Stimulated activated CD4-positive, alpha-beta T cell treated with anti-CD3 and anti-CD28 coated beads, Interleukin-4, amount 100 ng/mL, for 48 hours (primary cell): ENCODE data around the gene GPX3.
A peak's percentile ranks its signal among the peaks of the same experiment; 100 is the strongest.

Experiments used
- DNase-seq, 2 donors: peaks; one replicate each; pipeline ENCODE4 v3.0.0-alpha.2; 2020; ENCODE audit warnings: low read depth in 2 of 2

Gene GPX3

GRCh38 chr5:151034422-151035379 lies 14.3 kb downstream of the GPX3 start:
- DNase-seq, result no peak

GRCh38 chr5:151036556-151036955 lies 16.2 kb downstream of the GPX3 start:
- DNase-seq, result no peak

DNA sequence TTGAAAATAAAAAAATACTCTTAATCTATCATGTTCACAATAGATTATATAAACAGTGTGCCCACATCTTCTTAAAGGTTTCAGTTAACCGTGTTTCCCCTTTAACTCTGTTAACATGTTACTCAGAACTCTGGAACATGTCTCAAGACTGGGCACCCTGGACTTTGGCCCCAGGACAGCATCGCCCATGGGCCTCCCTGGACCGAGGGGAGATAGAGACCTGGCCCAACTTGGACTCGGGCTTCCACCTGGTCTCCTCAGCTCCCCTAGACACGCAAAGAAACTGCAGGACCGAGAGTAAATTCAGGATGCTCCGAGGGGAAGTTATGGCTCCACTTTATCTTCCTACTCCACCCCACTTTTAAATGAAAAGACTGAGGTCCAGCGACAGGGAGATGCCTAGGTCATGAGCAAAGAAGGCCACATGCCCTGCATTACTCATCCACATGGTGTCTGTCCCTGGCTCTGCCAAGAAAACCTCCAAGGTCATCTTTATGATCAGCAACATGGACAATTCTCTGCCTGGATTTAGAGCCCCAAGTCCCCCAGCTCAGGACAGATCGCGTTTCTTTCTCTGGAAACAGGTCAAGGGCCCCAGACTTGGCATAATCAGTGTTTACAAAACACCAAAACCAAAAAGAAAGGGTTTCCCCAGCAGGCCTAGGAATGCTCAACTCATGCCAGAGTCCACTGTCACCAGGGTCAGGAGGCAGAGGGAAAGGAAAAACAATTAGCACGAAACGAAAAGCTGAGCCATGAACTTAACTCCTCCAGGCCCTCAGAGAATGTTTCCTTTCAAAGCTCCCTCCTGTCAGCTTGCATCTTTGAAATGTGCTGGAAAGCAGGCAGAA lies 17.4 kb downstream of the GPX3 start:
- DNase-seq, result no peak

DNA sequence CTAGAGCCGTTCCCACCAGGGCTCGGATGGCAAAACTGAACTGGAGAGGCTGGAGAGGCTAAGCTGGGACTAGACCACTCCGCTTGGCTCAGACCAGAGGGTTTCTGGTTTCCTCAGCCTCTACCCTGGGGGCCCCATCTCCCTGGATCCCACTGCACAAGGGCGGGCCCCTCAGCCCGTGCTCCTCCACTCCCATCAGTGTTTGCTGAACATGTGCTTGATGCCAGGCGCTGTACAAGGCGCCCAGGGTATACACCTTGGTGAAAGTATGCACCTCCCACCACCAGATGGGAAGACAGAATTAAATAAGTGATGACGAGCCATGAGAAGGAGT lies 18.0 kb downstream of the GPX3 start:
- no peak for DNase-seq

DNA sequence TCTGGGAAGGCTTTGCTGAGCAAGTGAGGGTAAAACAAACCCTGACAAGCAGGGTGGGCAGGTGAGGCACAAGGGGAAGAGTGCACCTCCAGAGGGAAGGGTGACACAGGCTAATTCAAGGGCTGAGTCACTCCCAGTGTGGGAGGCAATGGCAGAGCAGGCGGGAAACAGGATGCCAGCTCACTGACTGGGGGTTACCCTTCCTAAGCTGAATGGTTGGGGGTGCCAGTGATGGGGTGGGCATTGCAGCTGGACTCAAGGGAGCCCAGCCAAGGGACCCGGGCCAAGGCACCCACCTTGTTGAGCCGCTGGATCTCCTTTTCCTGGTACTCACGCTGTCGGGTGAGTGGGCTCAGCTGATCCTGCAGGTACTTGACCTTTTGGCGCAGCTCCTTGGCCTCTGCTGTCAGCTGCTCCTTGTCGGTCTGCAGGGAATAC lies 18.4 kb downstream of the GPX3 start:
- DNase-seq, result peak in 1 of 2 donors; percentile 26

DNA sequence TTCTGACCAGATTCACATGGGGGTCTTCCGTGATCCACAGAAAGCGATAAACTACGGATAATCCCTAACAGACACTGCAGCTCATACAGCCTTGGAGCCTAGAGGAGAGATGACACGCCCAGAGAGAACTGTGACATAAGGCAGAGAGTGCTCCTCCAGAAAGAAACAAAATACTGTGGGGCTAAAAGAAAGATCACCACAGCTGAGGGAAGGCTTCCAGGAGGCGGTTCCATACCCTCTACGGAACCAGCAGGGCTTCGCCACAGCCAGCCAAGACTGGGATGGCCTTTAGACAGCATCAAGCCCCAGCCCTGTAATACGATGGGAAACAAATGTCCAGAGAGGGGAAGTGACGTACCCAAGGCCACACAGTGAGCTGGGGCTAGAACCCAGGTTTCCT lies 19.3 kb downstream of the GPX3 start:
- DNase-seq, result no peak

DNA sequence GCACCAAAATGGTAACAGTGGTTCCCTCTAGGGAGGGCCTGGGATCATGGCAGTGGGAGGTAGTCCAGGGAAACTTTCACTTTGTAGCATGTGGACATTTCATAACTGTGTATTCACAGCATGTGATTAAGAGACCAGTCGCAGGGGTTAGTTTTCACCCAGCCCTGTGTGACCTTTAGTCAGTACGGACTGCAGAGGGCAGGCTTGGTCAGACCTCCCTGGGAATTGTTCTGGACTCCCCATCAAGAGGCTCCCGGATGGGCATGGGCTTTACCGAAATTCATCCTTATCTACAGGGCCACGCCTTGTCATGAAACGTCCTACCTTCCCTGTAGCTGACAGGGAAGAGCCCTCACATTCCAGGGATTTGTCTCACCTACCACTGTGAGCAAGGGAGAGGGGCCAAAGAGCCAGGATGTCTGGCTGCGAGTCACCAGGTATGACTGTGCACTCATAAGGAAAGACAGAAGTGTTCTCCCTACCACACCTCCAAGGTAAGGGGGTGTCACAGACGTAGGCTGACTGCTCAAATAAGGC lies 19.9 kb downstream of the GPX3 start:
- DNase-seq, result no peak

DNA sequence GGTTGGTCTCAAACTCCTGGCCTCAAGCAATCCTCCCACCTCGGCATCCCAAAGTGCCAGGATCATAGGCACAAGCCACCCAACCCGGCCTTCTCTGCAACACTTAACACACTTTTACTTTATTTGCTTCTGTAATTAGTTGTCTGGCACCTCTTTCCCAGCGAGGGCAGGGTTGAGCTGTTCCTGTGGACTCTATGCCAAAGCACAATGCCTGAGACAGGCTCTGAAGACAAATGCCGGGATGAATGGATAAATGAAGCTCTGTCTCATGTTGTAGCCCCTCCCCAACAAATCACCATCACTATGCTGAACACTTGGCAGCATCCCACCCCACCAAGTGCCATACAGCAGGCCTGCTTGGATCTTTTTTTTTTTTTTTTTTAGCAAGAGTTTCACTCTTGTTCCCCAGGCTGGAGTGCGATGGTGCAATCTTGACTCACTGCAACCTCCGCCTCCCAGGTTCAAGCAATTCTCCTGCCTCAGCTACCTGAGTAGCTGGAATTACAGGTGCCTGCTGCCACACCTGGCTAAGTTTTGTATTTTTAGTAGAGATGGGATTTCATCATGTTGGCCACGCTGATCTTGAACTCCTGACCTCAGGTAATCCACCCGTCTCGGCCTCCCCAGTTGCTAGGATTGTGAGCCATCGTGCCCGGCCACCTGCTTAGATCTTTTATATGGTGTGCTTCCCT lies 21.3 kb downstream of the GPX3 start:
- DNase-seq, result no peak

DNA sequence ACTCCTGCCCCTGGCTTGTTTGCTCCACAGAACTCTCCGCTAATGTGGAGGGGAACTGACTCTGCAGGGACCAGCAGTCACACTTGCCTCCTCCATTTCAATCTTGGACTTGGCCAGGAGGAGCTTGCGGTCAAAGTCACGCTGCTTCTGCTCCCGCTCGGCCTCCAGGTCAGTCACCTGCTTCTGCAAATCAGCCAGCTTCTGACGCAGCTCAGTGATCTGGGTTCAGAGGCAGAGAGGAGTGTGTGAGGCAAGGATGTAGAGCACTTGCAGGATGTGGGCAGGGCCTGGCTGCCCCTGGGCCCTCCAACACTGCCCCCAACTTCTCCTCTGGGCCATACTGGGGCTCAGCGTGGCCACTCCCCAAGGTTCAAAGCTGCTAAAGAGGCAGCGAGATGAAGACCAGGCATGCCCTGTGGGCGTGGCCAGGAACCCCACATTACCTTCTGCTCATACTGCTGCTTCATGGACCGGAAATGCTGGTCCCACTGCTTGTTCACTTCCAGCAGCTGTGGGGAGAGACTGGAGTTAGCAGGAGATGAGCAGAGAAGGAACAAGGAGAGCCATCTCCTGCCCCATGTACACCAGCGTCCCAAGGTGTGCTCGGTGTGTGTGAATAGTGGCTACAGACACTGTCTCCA lies 22.2 kb downstream of the GPX3 start:
- DNase-seq, result no peak

- no peak for DNase-seq
Measured at GRCh38 chr5:151047814-151048425, 27.5 kb downstream of the GPX3 start.

DNA sequence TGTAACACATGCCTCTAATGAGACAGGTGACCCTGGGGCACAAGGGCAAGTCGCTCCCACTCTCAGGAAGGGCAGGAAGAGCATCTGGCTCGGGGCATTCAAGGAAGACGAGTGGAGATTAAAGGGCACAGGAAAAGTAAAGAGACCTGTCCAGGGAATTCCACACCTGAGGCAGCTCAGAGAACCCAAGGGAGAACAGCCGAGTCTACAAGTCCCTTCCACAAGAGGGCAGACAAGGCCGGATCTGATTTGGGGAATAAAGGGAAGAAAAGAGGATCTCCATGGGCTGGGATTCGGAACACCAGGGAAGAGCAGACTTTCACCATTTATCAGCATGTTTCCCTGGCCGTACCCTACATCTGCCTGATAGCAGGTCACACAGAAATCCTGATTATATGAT lies 28.1 kb downstream of the GPX3 start:
- no peak for DNase-seq

- peak; percentile 56 to 60 for DNase-seq
Measured at GRCh38 chr5:151051066-151051930, 30.9 kb downstream of the GPX3 start.

GRCh38 chr5:151051931-151052608 lies 31.7 kb downstream of the GPX3 start:
- DNase-seq, result no peak

DNA sequence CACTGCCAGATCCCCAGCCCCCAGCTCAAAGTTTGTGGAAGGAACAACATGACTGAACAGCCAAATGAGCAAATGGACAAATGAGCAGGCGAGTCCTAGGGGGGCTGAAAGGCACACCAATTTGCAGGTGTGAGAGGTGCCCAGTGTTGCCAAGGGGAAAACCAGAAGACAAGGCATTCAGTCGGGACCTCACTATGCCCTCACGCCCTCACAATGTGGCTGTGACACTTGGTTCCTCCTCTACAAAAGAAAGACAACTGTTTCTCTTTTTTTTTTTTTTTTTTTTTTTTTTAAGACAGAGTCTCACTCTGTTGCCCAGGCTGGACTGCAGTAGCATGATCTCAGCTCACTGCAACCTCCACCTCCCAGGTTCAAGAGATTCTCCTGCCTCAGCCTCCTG lies 32.4 kb downstream of the GPX3 start:
- no peak for DNase-seq

- no peak for DNase-seq
Measured at GRCh38 chr5:151053796-151054462, 33.5 kb downstream of the GPX3 start.

DNA sequence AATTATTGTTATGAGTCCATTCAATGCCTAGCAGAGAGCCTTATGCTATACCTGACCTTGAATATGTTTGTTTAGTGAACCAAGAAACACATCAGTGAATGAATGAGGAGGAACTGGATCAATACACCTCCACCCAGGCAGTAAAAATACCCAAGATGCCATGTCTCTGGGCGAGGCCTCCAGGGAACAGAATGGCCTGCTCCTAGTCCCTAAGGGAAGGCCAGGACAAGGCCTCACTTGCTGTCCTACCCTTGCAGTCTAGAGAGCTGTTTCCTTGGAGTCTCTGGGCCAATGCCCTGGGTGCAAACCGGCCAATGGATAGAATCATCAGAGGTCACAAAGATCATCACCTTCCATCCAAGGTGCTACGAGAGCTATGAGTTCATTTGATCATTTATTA lies 34.3 kb downstream of the GPX3 start:
- no peak for DNase-seq

DNA sequence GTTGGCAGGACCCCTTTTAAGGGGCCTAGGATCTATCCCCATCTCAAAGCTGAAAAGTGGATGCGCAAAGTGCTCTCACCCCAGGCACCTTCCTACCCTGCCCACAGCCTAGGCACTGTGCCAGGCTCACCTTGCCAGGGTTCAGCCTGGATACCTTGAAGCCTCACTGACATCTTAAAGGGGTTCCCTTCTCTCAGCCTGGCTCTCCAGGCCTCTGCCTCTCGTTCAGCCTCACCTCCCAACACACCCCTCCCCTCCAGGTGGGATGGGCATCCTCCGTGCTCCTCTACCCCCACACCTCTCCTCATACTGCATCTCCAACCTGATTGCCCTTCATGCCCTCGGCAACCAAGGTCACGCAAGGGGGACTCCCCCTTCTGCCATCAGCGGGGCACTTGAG lies 34.9 kb downstream of the GPX3 start:
- no peak for DNase-seq

GRCh38 chr5:151056379-151057325 lies 36.3 kb downstream of the GPX3 start:
- DNase-seq, result no peak
